CD1c-positive myeloid dendritic cell (primary cell): ENCODE data around the gene POTEG.
"Not testable (repeated sequence)": the region's sequence is repeated elsewhere in the genome, so short reads cannot be mapped to it uniquely, and the experiment has no call there.

ENCODE experiments used
- DNase-seq: peaks from one replicate; pipeline ENCODE4 v3.0.0-alpha.2; 2016; ENCODE audit errors: extremely low spot score

The POTEG gene

GRCh38 chr14:19372813-19373500, 61.2 kb downstream of the POTEG start:
- not testable (repeated sequence) for DNase-seq

GRCh38 chr14:19371767-19372166, 62.4 kb downstream of the POTEG start:
- DNase-seq: not testable (repeated sequence)

GRCh38 chr14:19362803-19363202, 71.3 kb downstream of the POTEG start:
- DNase-seq: not testable (repeated sequence)

- DNase-seq: not testable (repeated sequence)
Observed at GRCh38 chr14:19362323-19362722, 71.8 kb downstream of the POTEG start.

- DNase-seq: not testable (repeated sequence)
Observed at GRCh38 chr14:19361636-19362253, 72.4 kb downstream of the POTEG start.

GRCh38 chr14:19360937-19361635, 73.1 kb downstream of the POTEG start:
- DNase-seq: not testable (repeated sequence)
